Measurements from ENCODE around the gene LYPD4. TPM values are rescaled to one million over a fixed set of nuclear protein-coding genes. Genes with fewer than 3 reads are reported as not detected.

LYPD4 gene
- total and polyA plus RNA-seq, 12 donors: 0.08 TPM; not detected in 11

DNA sequence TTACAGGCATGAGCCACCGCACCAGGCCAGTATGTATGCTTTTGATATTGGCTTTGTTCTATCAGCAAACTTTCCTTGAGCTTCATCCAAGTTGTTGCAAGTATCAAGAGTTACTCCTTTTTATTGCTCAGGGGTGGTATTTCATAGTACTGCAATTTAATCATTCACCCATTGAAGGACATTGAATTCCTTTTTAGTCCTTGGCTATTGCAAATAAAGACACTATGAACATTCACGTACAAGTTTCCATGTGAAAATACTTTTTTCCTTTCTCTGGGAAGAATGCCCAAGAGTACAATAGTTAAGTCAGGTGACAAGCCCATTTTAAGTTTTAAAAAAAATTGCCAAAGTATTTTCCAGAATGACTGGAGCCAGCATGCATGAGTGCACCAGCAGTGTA, 27.7 kb downstream of the LYPD4 start:
- Histone ChIP-seq H3K4me3 (no peak overlapping the region), H3K27me3 (no peaks in the 10 kb centered on the region), H3K27ac (no peak overlapping the region), H3K4me1 (replicated peaks in 1 of 2) (no peaks in the 10 kb centered on the region), H3K9me3 (replicated peaks in 1 of 3) (no peaks in the 10 kb centered on the region), H3K36me3 (replicated peaks in 1 of 2) (no peaks in the 10 kb centered on the region)
- intact Hi-C loops (cut with DNase I): no loop called here
- no peak for DNase-seq
- 44 to 55% (median 55%) methylated on average over 2 of the region's 2 CpGs for WGBS, 4 donors
- TF ChIP-seq CTCF (IDR thresholded peaks at IDR 0.05) (no peak), POLR2A (IDR thresholded peaks at IDR 0.05) (no peak)

DNA sequence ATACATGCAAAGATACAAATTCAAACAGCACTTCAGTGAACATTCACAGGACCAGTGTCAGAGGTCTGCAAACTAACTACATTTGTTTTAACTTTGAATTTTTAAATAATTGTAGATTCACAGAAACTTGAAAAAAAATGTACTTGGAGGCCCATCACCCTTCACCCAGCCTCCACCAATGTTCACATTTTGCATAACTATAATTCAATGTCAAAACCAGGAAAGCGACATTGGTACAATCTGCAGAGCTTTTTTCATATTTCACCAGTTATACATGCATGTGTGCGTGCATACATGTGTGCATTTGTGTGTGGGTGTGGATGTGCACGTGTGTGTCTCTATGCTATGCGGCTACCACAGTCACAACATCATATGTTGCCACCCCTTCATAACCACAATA, 29.2 kb downstream of the LYPD4 start:
- no peak overlapping the region for H3K27ac ChIP-seq
- H3K27me3 ChIP-seq: no peaks in the 10 kb centered on the region
- intact Hi-C loops (cut with DNase I): no loop called here
- DNase-seq: no peak
- 67 to 83% (median 74%) methylated on average over 4 of the region's 4 CpGs for WGBS, 4 donors
- no peaks in the 10 kb centered on the region for H3K9me3 ChIP-seq (replicated peaks in 1 of 3)
- no peaks in the 10 kb centered on the region for H3K4me1 ChIP-seq (replicated peaks in 1 of 2)
- H3K36me3 ChIP-seq (replicated peaks in 1 of 2): no peaks in the 10 kb centered on the region
- H3K4me3 ChIP-seq: no peak overlapping the region
- TF ChIP-seq CTCF (IDR thresholded peaks at IDR 0.05) (no peak), POLR2A (IDR thresholded peaks at IDR 0.05) (no peak)

DNA sequence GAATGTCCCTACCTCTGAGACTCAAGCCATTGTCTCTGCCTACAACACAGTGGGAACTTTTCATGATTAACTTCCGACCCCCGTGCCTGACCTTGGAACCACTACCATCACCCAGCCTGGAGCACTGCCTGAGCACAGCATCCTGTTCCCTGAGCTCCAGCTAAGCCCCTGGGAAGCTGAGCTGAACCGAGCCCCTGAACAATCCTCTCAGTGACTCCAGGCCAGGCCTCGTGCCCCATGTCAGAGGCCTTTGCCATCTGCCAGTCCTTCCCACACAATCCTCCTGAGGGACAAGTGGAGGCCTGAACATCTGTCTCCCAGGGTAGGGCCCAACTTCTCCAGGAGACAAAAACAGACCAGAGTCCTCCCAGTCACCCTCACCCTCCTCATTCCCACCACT, 30.6 kb downstream of the LYPD4 start:
- WGBS, 4 donors: 41 to 60% (median 57%) methylated on average over 1 to 4 of the region's 4 CpGs
- TF ChIP-seq POLR2A (IDR thresholded peaks at IDR 0.05) (no peak), CTCF (IDR thresholded peaks at IDR 0.05) (no peak)
- H3K9me3 ChIP-seq (replicated peaks in 1 of 3): no peaks in the 10 kb centered on the region
- no peak overlapping the region for H3K4me3 ChIP-seq
- H3K27me3 ChIP-seq: no peaks in the 10 kb centered on the region
- H3K27ac ChIP-seq: no peak overlapping the region
- H3K4me1 ChIP-seq (replicated peaks in 1 of 2): no peaks in the 10 kb centered on the region
- no peak for DNase-seq
- no peaks in the 10 kb centered on the region for H3K36me3 ChIP-seq (replicated peaks in 1 of 2)
- intact Hi-C loops (cut with DNase I): no loop called here

DNA sequence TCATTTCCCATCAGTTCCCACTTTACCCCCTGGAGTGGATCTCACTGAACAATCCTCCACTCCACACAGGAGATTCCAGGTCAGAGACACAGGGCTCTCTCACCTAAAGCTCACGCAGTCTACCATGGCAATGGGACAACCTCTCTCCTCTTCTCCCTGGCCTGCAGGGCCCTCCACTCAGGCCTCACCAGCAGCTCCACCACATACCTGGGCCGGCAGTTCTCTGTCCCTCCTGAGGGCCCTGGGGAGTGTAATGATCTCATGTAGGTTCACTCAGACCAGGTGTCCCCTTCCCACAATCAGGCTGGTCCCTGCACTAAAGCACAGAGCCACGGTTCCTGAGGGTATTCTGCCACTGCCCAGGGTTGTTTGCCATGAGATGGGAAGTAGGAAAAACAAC, 32.5 kb downstream of the LYPD4 start:
- no peaks in the 10 kb centered on the region for H3K4me1 ChIP-seq (replicated peaks in 1 of 2)
- no peaks in the 10 kb centered on the region for H3K36me3 ChIP-seq (replicated peaks in 1 of 2)
- intact Hi-C loops (cut with DNase I): no loop called here
- no peak for DNase-seq
- H3K9me3 ChIP-seq (replicated peaks in 1 of 3): no peaks in the 10 kb centered on the region
- H3K27me3 ChIP-seq: no peaks in the 10 kb centered on the region
- H3K27ac ChIP-seq: no peak overlapping the region
- 48 to 84% (median 74%) methylated on average over 3 of the region's 3 CpGs for WGBS, 4 donors
- TF ChIP-seq CTCF (IDR thresholded peaks at IDR 0.05) (no peak), POLR2A (IDR thresholded peaks at IDR 0.05) (no peak)
- no peak overlapping the region for H3K4me3 ChIP-seq

Measured in adrenal gland (tissue), 12 donors.